ENCODE results near the gene RHOBTB1. TPM values are rescaled to one million over a fixed set of nuclear protein-coding genes. Genes with fewer than 3 reads are reported as not detected.
"Not testable (repeated sequence)": the region's sequence is repeated elsewhere in the genome, so short reads cannot be mapped to it uniquely, and the experiment has no call there.

Gene RHOBTB1
- total RNA-seq, 6 donors from 2014 or later: 10.4 to 28.3 (median 13.7) TPM

- Histone ChIP-seq H3K27ac (no peak overlapping the region), H3K4me1 (no peaks in the 10 kb centered on the region), H3K27me3 (no peaks in the 10 kb centered on the region), H3K4me3 (no peak overlapping the region), H3K36me3 (no peaks in the 10 kb centered on the region), H3K9me3 (no peaks in the 10 kb centered on the region)
- DNase-seq (no peak), ATAC-seq (ENCODE audit: low FRiP score in 2 of 2) (no peak)
- no peak for TF ChIP-seq EP300 (IDR thresholded peaks at IDR 0.05)
- TF ChIP-seq CTCF (IDR thresholded peaks at IDR 0.05): no peak
- TF ChIP-seq POLR2AphosphoS5 (IDR thresholded peaks at IDR 0.05): no peak
- no peak for TF ChIP-seq POLR2A (IDR thresholded peaks at IDR 0.05)
- WGBS, 2 donors: 87 to 90% methylated on average over 2 of the region's 2 CpGs
Measured at GRCh38 chr10:60973086-60973485, 29.1 kb upstream of the RHOBTB1 start.

GRCh38 chr10:60972181-60972580 lies 28.2 kb upstream of the RHOBTB1 start:
- H3K4me1 ChIP-seq; H3K9me3 ChIP-seq; H3K4me3 ChIP-seq; DNase-seq; ATAC-seq (ENCODE audit: low FRiP score in 2 of 2); H3K27ac ChIP-seq; H3K27me3 ChIP-seq; H3K36me3 ChIP-seq: not testable (repeated sequence)
- 83 to 95% methylated on average over 2 of the region's 2 CpGs for WGBS, 2 donors

GRCh38 chr10:60970526-60970925 lies 26.5 kb upstream of the RHOBTB1 start:
- 82 to 83% methylated on average over 3 of the region's 3 CpGs for WGBS, 2 donors
- H3K4me3 ChIP-seq: no peak overlapping the region
- no peak overlapping the region for H3K27ac ChIP-seq
- H3K27me3 ChIP-seq: no peaks in the 10 kb centered on the region
- ATAC-seq (ENCODE audit: low FRiP score in 2 of 2): no peak
- H3K4me1 ChIP-seq: no peaks in the 10 kb centered on the region
- H3K36me3 ChIP-seq: no peaks in the 10 kb centered on the region
- no peaks in the 10 kb centered on the region for H3K9me3 ChIP-seq
- TF ChIP-seq EP300 (IDR thresholded peaks at IDR 0.05): no peak
- TF ChIP-seq POLR2AphosphoS5 (IDR thresholded peaks at IDR 0.05): no peak
- TF ChIP-seq CTCF (IDR thresholded peaks at IDR 0.05): no peak
- no peak for TF ChIP-seq POLR2A (IDR thresholded peaks at IDR 0.05)
- DNase-seq: no peak

- TF ChIP-seq POLR2AphosphoS5 (IDR thresholded peaks at IDR 0.05) (no peak), CTCF (IDR thresholded peaks at IDR 0.05) (no peak), POLR2A (IDR thresholded peaks at IDR 0.05) (no peak), EP300 (IDR thresholded peaks at IDR 0.05) (no peak)
- 88 to 99% methylated on average over 3 of the region's 3 CpGs for WGBS, 2 donors
- no peaks in the 10 kb centered on the region for H3K36me3 ChIP-seq
- DNase-seq (no peak), ATAC-seq (ENCODE audit: low FRiP score in 2 of 2) (no peak)
- H3K27ac ChIP-seq: no peak overlapping the region
- H3K9me3 ChIP-seq: no peaks in the 10 kb centered on the region
- H3K4me1 ChIP-seq: peaks cover 8 to 13% (median 9%) of the 10 kb centered on the region in 4 donors
- H3K27me3 ChIP-seq: no peaks in the 10 kb centered on the region
- no peak overlapping the region for H3K4me3 ChIP-seq
Measured at GRCh38 chr10:60968504-60968903, 24.5 kb upstream of the RHOBTB1 start.

GRCh38 chr10:60967854-60968484 lies 24.0 kb upstream of the RHOBTB1 start:
- Histone ChIP-seq H3K9me3 (no peaks in the 10 kb centered on the region), H3K4me1 (peaks cover 8 to 15% (median 11%) of the 10 kb centered on the region in 4 donors), H3K36me3 (no peaks in the 10 kb centered on the region), H3K4me3 (no peak overlapping the region), H3K27ac (no peak overlapping the region), H3K27me3 (no peaks in the 10 kb centered on the region)
- WGBS, 2 donors: 91 to 92% methylated on average over 2 of the region's 2 CpGs
- no peak for DNase-seq
- no peak for ATAC-seq (ENCODE audit: low FRiP score in 2 of 2)
- no peak for TF ChIP-seq POLR2AphosphoS5 (IDR thresholded peaks at IDR 0.05)
- TF ChIP-seq CTCF (IDR thresholded peaks at IDR 0.05): no peak
- no peak for TF ChIP-seq EP300 (IDR thresholded peaks at IDR 0.05)
- no peak for TF ChIP-seq POLR2A (IDR thresholded peaks at IDR 0.05)

All from upper lobe of left lung (tissue), 6 donors.